NCI-H187 treated with DMSO at 0.1 percent for 48 hours (cell line): ENCODE measurements around the gene STK25.
"Not testable (repeated sequence)": the region's sequence is repeated elsewhere in the genome, so short reads cannot be mapped to it uniquely, and the experiment has no call there.

Experiments
- DNase-seq: peaks from one replicate; lab custom pipeline; 2025; lab: John Stamatoyannopoulos, UW

Gene STK25

DNA sequence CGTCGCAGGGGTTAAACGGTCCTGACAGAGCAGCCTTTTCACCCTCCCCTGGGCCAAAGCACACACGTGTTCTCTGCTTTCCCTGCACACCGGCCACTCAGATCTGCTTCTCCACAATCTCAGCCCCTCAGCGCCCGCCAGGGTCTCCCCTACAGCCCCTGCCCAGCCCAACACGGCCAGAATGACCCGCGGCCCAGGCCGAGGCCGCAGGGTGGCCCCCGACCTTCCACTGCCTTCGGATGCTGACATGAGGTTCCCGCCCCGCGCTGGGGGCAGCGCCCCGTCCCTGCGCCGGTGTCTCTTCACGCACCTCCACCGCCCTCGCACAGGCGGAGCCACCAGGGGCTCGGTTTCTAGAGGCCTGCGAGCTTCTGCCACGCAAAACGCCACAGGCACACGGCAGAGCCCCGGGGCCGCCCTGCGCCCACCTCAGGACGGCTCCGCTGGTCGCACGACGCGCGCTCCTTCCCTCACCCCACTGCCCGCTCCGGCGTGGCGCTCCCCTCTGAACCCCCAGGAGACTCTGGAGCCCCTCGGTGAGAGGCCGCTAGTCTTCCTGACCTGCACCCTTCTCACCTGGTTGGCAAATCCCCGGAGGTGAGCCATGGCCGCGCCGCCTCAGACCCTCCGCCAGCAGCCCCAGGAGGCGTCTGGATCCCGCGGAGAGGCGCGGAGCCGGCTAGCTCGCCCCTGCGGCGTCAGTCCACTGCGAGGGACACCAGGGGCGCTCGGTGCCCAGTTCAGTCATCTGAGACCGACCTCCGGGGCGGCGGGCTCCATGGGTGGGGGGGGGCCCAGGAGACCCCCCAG, 749 bp downstream of the STK25 start:
- DNase-seq, result no peak

DNA sequence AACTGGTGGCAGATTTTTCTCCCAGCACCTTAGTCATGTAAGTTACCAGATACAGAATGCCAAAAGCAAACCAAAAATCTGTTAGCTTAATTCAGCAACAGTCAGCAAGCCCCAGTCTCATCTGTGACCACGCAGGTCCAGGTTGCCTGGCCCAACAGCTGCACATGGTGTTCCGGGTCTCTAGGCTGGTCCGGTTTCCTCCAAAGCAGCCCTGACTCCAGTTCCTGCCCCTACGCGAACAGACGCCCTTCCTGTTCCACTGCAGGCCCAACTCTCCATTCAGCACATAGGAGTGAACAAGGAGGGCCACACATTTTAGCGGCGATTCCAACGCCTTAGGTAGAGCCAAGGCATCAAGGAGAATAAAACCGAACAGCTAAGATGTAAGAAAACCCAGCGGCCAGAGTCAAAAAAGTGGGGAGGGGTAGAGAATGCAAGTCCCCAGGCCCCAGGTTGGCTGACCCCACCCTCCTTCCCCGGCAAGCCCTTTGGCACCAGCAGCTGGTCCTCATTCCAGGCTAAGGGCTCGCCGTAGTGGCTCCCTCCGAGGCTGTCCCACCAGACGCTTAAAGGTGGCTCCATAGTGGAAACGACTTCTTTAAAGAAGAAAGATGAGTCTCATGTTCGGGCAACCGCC, 1.5 kb downstream of the STK25 start:
- no peak for DNase-seq

GRCh38 chr2:241506317-241506716, 2.1 kb downstream of the STK25 start:
- DNase-seq, result not testable (repeated sequence)

DNA sequence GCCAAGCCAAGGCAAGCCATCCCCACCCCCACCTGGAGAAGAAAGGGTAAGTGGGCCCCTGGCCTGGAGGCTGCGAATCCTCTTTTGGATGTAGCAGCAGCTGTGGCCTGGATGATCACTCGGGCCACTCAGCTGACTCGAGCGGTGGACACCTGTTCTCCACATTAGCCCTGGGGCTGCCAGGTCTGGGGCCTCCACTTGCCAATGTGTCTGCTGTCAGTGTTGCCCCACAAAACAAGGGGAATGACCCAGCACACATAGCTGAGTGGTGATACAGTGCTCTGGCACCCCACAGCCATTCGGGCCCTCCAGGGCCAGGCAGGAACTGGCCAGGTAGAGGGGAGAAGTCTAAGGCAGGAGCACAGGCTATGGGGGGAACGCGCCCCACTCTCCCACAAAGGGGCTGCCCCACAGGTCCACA, 2.6 kb downstream of the STK25 start:
- no peak for DNase-seq

GRCh38 chr2:241505086-241505780, 3.2 kb downstream of the STK25 start:
- no peak for DNase-seq

GRCh38 chr2:241503776-241504392, 4.5 kb downstream of the STK25 start:
- no peak for DNase-seq

DNA sequence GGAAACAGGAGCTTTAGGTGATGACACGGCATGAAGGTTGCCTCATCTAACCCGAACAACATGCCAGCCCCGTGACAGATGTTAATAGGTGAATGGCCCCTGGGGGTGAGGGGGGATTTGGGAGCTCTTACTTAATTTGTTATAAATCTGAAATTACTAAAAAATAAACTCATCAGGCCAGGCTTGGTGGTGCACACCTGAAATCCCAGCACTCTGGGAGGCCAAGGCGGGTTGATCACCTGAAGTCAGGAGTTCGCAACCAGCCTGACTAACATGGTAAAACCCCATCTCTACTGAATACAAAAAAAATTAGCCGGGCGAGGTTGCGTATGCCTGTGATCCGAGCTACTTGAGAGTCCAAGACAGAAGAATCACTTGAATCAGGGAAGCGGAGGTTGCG, 6.1 kb downstream of the STK25 start:
- DNase-seq, result no peak

- no peak for DNase-seq
Observed at GRCh38 chr2:241501551-241501950, 6.8 kb downstream of the STK25 start.

DNA sequence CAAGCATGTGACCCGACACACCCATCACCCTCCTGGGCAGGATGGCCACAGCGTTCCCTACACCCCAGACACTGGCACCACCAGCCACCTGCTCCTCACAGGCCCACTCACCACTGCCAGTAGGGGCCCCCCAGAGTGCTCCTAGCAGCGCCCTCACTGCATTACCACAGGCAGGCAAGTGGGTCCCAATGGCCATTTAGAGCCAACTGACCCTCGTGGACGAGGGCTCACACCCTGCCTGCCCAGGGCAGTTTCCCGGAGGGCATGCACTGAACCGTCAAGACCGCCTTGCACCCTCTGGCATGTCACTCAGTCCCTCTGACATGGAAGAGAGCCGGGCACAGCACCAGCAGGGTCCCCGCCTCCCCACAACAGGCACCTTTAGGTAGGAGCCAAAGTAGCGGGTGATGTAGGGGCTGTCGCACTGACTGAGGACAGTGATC, 7.3 kb downstream of the STK25 start:
- DNase-seq, result no peak

GRCh38 chr2:241500431-241500975, 7.9 kb downstream of the STK25 start:
- no peak for DNase-seq

DNA sequence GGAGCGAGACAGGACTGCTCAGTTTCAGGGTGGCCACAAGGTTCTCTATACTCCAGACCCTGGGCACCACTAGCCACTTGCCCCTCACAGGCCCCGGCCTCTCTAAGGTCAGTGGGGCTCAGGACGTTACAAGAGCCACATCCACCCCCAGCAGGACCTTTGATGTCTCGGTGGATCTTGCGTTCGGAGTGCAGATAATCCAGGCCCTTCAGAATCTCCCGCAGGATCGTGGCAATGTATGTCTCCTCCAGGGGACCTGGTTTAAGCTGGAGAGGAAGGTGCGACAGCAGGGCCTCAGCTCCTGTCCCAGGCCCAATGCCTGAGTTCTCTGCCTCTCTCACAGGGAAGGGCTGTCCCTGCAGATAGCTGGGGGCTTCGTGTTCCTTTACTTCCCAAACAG, 8.4 kb downstream of the STK25 start:
- DNase-seq, result no peak

GRCh38 chr2:241499146-241499965, 9.0 kb downstream of the STK25 start:
- peak; percentile 29 for DNase-seq

GRCh38 chr2:241498115-241499070, 10.0 kb downstream of the STK25 start:
- DNase-seq, result no peak

DNA sequence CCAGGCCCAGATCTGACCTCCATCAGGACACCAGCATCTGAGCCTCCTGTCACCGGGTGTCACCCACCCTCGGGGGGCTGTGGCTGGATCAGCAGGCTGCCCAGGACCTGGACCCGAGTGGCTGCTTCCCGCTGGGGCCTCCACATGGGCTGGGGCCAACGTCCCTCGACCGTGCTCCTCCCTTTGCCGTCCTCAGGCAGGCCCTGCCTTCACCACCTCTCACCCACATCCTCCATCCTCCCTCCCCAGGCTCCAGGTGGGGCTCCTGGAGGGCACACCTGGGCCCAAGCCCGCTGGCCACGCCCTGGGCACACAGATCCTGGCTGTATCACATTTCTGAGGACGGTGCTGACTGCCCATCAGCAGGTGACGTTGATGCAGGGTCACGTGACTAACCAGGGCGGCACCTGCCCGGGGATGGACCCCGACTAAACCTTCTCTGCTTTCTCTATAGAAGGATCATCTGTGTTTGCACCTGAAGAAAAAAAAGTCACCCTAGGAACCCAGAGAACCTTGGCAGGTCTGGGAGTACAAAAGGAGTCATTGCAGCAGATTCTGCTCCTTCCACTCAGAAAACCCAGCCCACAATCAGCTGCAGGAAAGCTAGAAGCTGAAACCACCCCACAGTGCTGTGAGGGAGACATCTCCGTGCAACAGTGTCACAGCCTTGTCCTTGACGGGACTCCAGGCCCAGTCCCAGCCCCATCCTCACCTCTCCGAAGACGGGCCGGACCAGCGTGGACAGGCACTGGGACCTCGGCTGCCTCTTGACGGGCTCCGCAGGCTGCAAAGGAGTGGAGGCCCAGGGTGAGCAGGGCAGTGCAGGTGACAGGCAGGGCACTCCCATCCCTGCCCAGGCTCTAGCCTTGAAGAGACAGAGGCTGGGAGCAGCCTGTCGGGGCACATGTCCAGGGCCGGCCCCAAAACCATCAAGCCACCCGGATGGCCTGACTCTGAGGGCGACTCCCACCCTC, 11.2 kb downstream of the STK25 start:
- no peak for DNase-seq

- no peak for DNase-seq
Observed at GRCh38 chr2:241496003-241496707, 12.2 kb downstream of the STK25 start.

DNA sequence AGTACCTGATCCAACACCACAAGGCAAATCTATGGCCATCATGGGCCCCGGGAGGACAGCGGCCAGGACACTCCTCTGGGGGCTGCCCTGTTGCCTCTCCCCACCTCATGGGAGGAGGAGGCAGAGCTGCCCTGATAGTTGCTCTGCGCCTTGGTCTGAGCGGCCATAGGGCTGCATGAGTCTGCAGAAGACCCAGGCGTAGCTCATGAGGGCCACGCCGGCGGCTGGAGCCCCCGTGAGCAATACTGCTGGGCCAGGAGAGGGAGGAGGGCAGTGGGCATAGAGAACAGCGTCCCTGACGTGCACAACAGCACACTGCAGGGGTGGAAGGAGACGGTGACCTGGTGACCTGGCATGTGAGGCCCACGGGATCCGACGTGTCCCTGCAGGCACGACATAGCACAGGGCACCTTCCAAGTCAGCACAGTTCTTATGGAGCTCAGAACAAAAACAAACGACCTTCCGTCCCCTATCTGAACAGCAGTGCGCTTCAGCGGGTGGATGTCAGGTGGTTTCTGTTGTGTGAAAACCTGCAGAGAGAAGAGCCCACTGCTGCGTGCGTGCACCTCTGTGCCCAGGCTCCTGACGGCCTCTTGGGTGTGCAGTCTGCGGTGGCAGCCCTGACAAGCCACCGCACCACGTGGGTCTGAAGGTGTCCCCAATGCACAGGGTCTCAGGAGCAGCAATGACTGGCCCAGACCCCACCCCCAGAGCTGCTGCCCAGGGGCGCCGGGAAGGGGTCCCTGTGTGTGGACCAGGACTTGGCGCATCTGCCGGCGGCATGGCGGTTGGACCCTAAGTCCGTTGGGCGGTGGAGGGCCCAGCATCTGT, 13.0 kb downstream of the STK25 start:
- no peak for DNase-seq

DNA sequence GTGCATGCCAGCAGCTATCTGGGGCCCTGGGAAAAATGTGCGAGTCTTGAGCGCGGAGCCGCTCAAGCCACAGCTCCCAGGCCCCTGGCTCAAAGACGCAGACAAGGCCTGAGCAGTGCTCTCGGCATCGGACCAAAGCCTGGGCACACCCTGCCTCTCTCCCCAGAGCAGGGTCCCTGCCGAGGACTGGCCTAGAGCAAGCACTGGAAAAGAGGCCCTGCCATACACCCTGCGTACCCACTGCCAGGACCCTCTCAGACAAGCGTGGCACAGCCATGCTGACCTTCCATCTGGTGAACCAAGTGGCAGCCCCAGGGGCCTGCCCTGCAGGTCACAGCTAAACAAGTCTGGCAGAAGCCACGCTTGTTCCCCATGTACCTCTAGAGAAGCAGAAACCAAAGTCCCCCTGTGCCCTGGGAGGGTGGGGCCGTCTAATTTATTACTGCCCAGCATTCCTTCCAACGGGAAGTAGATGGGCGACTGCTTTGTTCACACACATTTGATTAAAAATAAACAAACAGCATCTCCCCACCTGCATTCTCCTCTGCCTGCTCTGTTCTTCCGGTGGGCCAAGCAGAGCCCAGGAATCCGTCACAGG, 14.0 kb downstream of the STK25 start:
- no peak for DNase-seq
